T-helper 17 cell (primary cell): ENCODE results near the gene LPP. TPM values are rescaled to one million over a fixed set of nuclear protein-coding genes. Genes with fewer than 3 reads are reported as not detected.

Experiments used
- ATAC-seq: fragments of 150-1000 bp; cut with Tn5 transposase; 2 replicates; pipeline ENCODE4 v1.10.0; 2021; ENCODE audit warnings: mild to moderate bottlenecking, moderate library complexity
- DNase-seq, 3 donors: peaks; one replicate each; pipeline versions ENCODE4 v3.0.0 to v3.0.0-alpha.2; 2020 to 2021
- H3K9me3 ChIP-seq: one replicate; pipeline ENCODE4 v1.7.0; 2013; ENCODE audit warnings: low read length, mild to moderate bottlenecking; ENCODE audit not compliant: control insufficient read depth, poor library complexity, severe bottlenecking
- H3K27ac Mint-ChIP-seq: one replicate; pipeline ENCODE4 v1.8.0; 2022; ENCODE audit warnings: mild to moderate bottlenecking, moderate library complexity, mixed read lengths
- H3K27me3 Mint-ChIP-seq: one replicate; pipeline ENCODE4 v1.8.0; 2022; ENCODE audit warnings: mixed read lengths
- H3K36me3 Mint-ChIP-seq: one replicate; pipeline ENCODE4 v1.8.0; 2022; ENCODE audit warnings: low read depth, mixed read lengths
- H3K4me1 Mint-ChIP-seq: one replicate; pipeline ENCODE4 v1.8.0; 2022; ENCODE audit warnings: mild to moderate bottlenecking, mixed read lengths
- H3K4me3 Mint-ChIP-seq: one replicate; pipeline ENCODE4 v1.8.0; 2022; ENCODE audit warnings: mild to moderate bottlenecking, moderate library complexity, mixed read lengths
- total RNA-seq, 4 donors: library from RNA in 2 of 4; stranded (reverse) in 2 of 4; gene quantifications; one replicate each; pipeline ENCODE4 v1.2.3 and lab custom pipeline; 2022 to 2026

The LPP gene
- total RNA-seq, 2 donors from 2014 or later, result 81.0 to 94.2 TPM

DNA sequence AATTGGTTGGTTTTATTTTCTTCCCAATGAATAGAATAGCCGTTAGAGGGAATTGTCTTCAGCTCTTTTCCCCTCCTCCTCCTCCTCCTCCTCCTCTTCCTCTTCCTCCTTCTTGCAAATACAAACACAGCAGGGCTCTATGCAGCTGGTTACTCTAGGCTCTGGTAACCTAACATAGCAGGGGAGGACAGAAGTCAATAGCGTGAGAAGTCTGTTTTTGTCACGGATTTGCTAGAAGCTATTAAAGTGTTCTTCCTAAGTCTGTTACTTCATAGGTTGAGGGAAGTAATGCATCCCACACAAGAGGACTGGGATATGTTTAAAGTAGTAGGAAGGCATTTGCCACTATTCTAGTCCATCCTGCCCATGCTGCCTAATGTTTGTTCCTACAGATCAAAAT is 643.1 kb downstream of the LPP start:
- Mint-ChIP-seq H3K36me3 (no peaks in the 10 kb centered on the region), H3K27me3 (no peaks in the 10 kb centered on the region), H3K4me1 (peaks cover 12% of the 10 kb centered on the region), H3K4me3 (no peak overlapping the region), H3K27ac (no peak overlapping the region)
- DNase-seq, result no peak
- no peaks in the 10 kb centered on the region for H3K9me3 ChIP-seq
- ATAC-seq, result no peak

DNA sequence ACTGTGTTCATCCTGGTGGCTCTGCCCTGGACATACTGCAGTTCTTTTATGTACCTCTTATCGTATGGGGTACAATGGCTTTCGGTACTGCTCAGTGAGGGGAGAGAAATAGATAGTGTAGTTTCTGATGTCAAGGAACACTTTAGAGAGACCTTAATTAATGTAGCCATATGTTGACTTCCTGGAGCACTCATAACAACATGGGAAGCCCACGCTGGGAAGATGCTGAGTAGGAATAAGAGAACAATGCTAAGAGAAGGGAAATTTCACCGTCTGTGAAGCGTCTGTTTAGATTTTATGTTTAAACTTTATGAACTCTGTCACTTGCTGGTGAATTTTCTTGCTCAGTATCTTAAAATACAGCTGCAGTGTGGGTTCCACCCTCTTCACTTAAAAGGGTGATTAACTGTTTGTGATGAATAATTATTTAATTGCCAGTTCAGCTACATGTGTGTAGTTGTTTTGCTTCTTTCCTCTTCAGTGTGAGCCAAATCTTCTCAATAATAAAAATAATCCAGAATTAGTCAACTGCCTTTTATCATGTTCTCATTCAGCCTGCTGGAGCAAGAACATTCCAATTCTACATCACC is 644.7 kb downstream of the LPP start:
- ATAC-seq (no peak), DNase-seq (no peak)
- Mint-ChIP-seq H3K27me3 (no peaks in the 10 kb centered on the region), H3K27ac (no peak overlapping the region), H3K36me3 (no peaks in the 10 kb centered on the region), H3K4me1 (peaks cover 12% of the 10 kb centered on the region), H3K4me3 (no peak overlapping the region)
- H3K9me3 ChIP-seq, result no peaks in the 10 kb centered on the region

- no peaks in the 10 kb centered on the region for H3K27me3 Mint-ChIP-seq
- H3K9me3 ChIP-seq, result no peaks in the 10 kb centered on the region
- H3K36me3 Mint-ChIP-seq, result no peaks in the 10 kb centered on the region
- ATAC-seq (no peak), DNase-seq (no peak)
- no peak overlapping the region for H3K27ac Mint-ChIP-seq
- H3K4me3 Mint-ChIP-seq, result no peak overlapping the region
- H3K4me1 Mint-ChIP-seq, result peaks cover 12% of the 10 kb centered on the region
These were observed 647.4 kb downstream of the LPP start for GRCh38 chr3:188801393-188801792.

DNA sequence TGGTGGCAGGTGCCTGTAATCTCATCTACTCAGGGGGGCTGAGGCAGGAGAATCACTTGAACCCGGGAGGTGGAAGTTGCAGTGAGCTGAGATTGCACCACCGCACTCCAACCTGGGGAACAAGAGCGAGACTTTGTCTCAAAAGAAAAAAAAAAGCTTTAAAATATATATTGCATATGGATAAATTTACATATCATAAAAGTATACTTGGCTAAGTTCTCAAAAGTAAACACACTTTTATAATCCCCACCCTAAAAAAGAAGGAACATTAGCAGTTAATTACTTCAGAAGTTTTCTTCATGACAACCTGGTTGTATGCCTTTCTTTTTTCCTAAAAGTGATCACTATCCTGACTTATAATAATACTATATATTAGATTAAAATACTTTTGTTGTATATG is 648.7 kb downstream of the LPP start:
- Mint-ChIP-seq H3K4me1 (peaks cover 6% of the 10 kb centered on the region), H3K27me3 (no peaks in the 10 kb centered on the region), H3K27ac (no peak overlapping the region), H3K4me3 (no peak overlapping the region), H3K36me3 (no peaks in the 10 kb centered on the region)
- no peaks in the 10 kb centered on the region for H3K9me3 ChIP-seq
- ATAC-seq (no peak), DNase-seq (no peak)

GRCh38 chr3:188807006-188807405 is 653.0 kb downstream of the LPP start:
- no peak for DNase-seq
- Mint-ChIP-seq H3K27ac (no peak overlapping the region), H3K4me1 (peaks cover 5% of the 10 kb centered on the region), H3K27me3 (no peaks in the 10 kb centered on the region), H3K4me3 (no peak overlapping the region), H3K36me3 (peaks cover 3% of the 10 kb centered on the region)
- H3K9me3 ChIP-seq, result peaks cover 5% of the 10 kb centered on the region
- ATAC-seq, result no peak

GRCh38 chr3:188812198-188812597 is 658.2 kb downstream of the LPP start:
- no peak for ATAC-seq
- H3K4me3 Mint-ChIP-seq, result no peak overlapping the region
- peaks cover 9% of the 10 kb centered on the region for H3K4me1 Mint-ChIP-seq
- peaks cover 3% of the 10 kb centered on the region for H3K36me3 Mint-ChIP-seq
- no peak overlapping the region for H3K27ac Mint-ChIP-seq
- no peak for DNase-seq
- no peaks in the 10 kb centered on the region for H3K27me3 Mint-ChIP-seq
- H3K9me3 ChIP-seq, result peaks cover 5% of the 10 kb centered on the region

- DNase-seq (no peak), ATAC-seq (no peak)
- Mint-ChIP-seq H3K4me3 (no peak overlapping the region), H3K36me3 (peaks cover 6% of the 10 kb centered on the region), H3K4me1 (peaks cover 15% of the 10 kb centered on the region), H3K27me3 (no peaks in the 10 kb centered on the region), H3K27ac (no peak overlapping the region)
- H3K9me3 ChIP-seq, result no peaks in the 10 kb centered on the region
These were observed 660.6 kb downstream of the LPP start for GRCh38 chr3:188814581-188814980.

DNA sequence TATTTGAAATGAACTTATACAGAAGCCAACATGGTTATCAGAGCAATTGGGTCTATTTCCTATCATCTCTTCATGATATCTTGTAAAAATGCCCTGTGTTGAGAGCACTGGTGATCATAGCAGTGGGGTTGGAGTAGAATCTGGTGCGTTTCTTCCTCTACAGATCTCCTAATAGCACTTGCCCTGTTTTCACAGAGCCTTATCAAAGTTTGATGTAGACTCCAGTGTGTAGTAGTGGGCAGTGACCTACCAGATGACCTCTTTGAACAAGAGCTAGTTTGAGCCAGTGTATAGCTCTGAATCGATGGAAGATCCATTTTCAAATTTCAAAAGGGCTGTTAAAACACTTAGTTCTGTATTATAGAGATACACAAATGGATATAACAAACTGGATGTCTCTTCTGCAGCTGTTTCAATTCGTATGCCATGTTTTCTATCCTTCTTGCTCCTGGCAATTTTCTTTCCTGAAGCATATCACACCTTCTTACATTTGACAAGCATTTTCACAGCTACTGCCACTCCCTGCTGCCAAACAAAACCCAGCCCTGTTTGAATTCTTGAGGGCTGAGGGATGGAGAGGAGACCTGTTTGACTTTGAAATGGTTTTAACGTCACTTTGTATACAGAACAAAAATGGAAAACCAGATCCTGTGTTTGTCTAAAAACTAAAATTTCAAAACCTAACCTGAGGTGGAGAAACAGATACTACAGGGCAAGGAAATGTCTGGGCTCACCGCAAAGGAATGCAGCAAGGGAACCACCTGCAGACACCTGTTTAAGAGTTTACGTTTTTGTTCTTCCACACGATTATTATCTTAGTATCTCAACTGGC is 663.4 kb downstream of the LPP start:
- H3K4me3 Mint-ChIP-seq, result no peak overlapping the region
- H3K9me3 ChIP-seq, result no peaks in the 10 kb centered on the region
- H3K27me3 Mint-ChIP-seq, result no peaks in the 10 kb centered on the region
- peaks cover 13% of the 10 kb centered on the region for H3K4me1 Mint-ChIP-seq
- ATAC-seq, result no peak
- H3K27ac Mint-ChIP-seq, result no peak overlapping the region
- DNase-seq, result no peak
- peaks cover 4% of the 10 kb centered on the region for H3K36me3 Mint-ChIP-seq

- Mint-ChIP-seq H3K27me3 (no peaks in the 10 kb centered on the region), H3K36me3 (peaks cover 4% of the 10 kb centered on the region), H3K4me1 (peaks cover 13% of the 10 kb centered on the region), H3K27ac (no peak overlapping the region), H3K4me3 (no peak overlapping the region)
- H3K9me3 ChIP-seq, result no peaks in the 10 kb centered on the region
- DNase-seq (no peak), ATAC-seq (no peak)
These were observed 663.9 kb downstream of the LPP start for GRCh38 chr3:188817935-188818269.

DNA sequence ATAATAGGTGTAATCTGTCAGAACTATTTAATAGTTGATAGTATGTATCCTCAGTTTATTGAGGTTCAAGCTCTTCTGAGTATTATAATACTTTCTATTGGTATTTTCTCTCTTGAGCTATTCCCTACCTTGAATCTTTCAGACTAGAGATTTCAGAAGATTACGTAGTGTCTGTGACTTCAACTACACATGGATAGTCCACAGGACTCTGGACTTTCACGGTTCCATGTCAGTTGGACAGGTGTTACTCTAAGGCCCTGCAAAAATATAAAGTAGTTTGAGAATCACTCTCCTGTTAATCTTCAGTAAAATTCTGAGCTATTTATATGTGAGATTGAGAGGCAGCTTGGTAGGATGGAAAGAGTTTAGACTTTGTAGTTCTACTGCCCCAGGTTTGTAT is 664.3 kb downstream of the LPP start:
- Mint-ChIP-seq H3K4me1 (peaks cover 13% of the 10 kb centered on the region), H3K36me3 (peaks cover 4% of the 10 kb centered on the region), H3K27ac (no peak overlapping the region), H3K27me3 (no peaks in the 10 kb centered on the region), H3K4me3 (no peak overlapping the region)
- no peak for DNase-seq
- H3K9me3 ChIP-seq, result no peaks in the 10 kb centered on the region
- no peak for ATAC-seq

DNA sequence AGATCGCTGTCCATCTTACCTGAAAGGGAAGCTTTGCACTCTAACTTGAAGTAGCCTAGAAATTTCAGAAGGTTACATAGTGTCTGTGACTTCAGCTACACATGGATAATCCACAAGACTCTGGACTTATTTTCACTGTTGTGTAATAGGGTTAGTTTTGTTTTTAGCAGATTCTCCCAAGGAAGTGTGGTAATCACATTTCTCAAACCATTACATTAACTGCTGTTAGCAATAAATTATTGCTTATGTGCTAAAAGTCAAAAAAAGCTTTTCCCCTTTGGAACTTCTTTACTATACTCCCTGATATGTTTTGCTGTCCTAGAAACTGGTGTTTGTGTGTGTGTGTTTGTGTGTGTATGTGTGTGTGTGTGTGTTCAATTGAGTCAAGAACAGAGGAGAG is 666.0 kb downstream of the LPP start:
- Mint-ChIP-seq H3K27ac (peak overlapping the region; percentile 51), H3K27me3 (no peaks in the 10 kb centered on the region), H3K4me3 (no peak overlapping the region), H3K36me3 (peaks cover 4% of the 10 kb centered on the region), H3K4me1 (peaks cover 10% of the 10 kb centered on the region)
- ATAC-seq (no peak), DNase-seq (no peak)
- no peaks in the 10 kb centered on the region for H3K9me3 ChIP-seq

DNA sequence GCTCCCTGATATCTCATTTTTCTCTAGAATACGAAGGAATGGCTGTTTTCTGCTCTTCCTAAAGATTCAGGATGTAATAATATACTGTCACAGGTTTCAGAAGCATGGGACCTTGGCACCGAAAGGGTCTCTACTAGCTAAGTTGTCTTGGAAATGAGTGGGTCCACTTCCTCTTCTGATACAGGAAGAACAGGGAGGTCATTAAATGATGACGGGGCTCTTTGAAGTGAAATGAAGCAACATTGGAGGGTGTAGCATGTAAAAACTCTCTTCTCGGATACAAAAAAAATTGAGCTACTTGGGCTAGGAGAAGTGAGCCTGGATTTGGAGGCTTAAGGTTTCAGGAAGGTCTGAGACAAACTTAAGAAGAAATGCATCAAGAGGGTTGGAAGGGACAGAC is 668.0 kb downstream of the LPP start:
- no peak for ATAC-seq
- H3K27me3 Mint-ChIP-seq, result no peaks in the 10 kb centered on the region

DNA sequence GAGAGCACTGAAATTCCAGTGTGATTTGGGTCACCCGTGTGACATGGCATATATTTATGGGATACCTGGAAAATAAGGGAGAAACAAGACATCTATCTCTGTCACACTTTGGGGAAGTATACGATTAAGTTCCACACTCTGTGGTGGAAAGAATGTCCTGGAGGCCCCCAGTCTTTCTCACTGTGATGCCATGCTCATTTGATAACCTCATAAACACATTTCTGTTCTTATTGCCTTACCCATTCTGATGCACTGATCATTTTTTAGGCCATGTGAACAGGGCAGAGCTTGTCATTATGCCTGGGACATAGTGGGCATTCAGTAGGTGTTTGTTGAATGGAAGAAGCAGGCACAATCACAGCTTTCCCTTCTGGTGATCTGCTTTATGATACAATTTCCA is 668.5 kb downstream of the LPP start:
- peaks cover 8% of the 10 kb centered on the region for H3K4me1 Mint-ChIP-seq
- H3K27me3 Mint-ChIP-seq, result no peaks in the 10 kb centered on the region
- ATAC-seq (no peak), DNase-seq (no peak)
- no peak overlapping the region for H3K4me3 Mint-ChIP-seq
- no peak overlapping the region for H3K27ac Mint-ChIP-seq
- H3K36me3 Mint-ChIP-seq, result peaks cover 4% of the 10 kb centered on the region
- no peaks in the 10 kb centered on the region for H3K9me3 ChIP-seq

More for the DNA sequence above, 668.0 kb downstream of the LPP start:
- no peak overlapping the region for H3K4me3 Mint-ChIP-seq
- peaks cover 4% of the 10 kb centered on the region for H3K36me3 Mint-ChIP-seq
- no peak overlapping the region for H3K27ac Mint-ChIP-seq
- no peak for DNase-seq
- peaks cover 8% of the 10 kb centered on the region for H3K4me1 Mint-ChIP-seq
- no peaks in the 10 kb centered on the region for H3K9me3 ChIP-seq

DNA sequence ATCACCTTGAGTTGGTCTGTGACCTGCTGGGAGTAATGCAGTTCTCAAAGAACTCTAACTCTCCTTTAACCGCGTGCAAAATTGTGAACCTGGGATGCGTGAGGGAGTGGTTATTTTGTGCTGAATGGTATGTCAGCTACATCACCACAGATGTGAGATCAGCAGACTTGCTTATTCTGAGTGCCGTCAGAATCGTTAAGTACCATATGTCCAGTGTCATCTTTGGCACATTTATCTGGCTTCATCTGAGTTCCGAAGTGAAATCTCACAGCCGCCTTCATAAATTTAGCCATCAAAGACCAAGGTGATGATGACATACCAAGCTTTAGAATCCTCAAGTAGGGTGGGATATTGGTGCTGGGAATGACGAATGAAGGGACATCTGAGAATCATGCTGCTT is 670.6 kb downstream of the LPP start:
- Mint-ChIP-seq H3K27me3 (no peaks in the 10 kb centered on the region), H3K27ac (no peak overlapping the region), H3K36me3 (peaks cover 1% of the 10 kb centered on the region), H3K4me3 (no peak overlapping the region), H3K4me1 (peaks cover 8% of the 10 kb centered on the region)
- ATAC-seq (no peak), DNase-seq (no peak)
- no peaks in the 10 kb centered on the region for H3K9me3 ChIP-seq
